Right forelimb (tissue), 1 donor: Measurements from ENCODE around the gene TM2D1.
"Not testable (repeated sequence)": the region's sequence is repeated elsewhere in the genome, so short reads cannot be mapped to it uniquely, and the experiment has no call there.

Experiments
- DNase-seq: peaks from one replicate; pipeline ENCODE4 v3.0.0-alpha.2; 2018

Gene TM2D1

GRCh38 chr1:61724813-61725694 lies at the start of gene TM2D1:
TSS of gene TM2D1 (minus strand) at chr1:61725141. CDS start at chr1:61725120, 21 bp downstream.
- DNase-seq, result peak; percentile 93

GRCh38 chr1:61770131-61770530 lies 45.2 kb upstream of the TM2D1 start:
- DNase-seq, result no peak

DNA sequence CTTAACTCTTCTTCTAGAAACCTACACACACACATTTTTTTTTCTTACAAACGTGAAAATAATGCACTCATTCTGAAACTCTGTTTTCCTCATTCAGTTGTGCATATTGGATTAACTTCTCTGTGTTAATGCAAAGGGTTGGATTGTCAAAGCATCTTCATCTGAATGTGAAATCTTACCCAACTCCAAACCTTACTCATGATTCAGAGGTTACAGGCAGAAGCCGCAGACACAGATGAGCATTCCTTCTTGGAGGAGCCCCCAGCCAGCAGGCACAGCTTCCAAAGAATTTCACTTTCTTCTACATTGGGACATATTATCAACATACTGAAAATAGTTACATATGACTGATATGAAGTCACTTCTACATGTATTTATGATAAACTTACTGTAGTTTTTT lies 33.0 kb upstream of the TM2D1 start:
- DNase-seq, result no peak

DNA sequence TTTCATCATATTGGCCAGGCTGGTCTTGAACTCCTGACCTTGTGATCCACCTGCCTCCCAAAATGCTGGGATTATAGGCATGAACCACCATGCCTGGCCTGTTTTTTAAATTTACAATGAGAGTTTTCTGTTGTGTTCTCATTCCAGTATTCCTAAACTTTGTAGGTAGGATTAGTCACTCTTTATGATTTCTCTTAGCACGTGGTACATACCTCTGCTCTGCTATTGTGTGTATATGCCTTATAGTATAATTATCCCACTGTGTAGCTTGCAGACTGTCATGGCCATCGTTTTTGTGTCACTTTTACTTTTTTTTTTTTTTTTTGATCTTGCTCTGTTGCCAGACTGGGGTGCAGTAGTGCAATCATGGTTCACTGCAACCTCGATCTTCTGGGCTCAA lies 31.8 kb upstream of the TM2D1 start:
- no peak for DNase-seq

- DNase-seq, result no peak
These were observed 29.6 kb upstream of the TM2D1 start for GRCh38 chr1:61754545-61754944.

- no peak for DNase-seq
These were observed 29.1 kb upstream of the TM2D1 start for GRCh38 chr1:61753998-61754508.

GRCh38 chr1:61752921-61753389 lies 28.0 kb upstream of the TM2D1 start:
- no peak for DNase-seq

DNA sequence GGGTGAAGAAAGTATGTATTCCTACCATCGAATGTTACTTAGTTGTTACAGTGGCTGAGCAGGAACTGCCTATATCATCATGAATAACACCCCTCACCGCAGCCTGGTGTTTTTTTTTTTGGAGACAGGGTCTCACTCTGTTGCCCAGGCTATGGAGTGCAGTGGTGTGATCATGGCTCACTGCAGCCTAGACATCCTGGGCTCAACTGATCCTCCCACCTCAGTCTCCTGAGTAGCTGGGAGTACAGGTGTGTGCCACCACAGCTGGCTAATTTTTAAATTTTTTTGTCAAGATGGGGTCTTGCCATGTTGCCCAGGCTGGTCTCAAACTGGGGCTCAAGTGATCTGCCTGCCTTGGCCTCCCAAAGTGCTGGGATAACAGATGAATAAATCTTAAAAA lies 24.6 kb upstream of the TM2D1 start:
- DNase-seq, result no peak

DNA sequence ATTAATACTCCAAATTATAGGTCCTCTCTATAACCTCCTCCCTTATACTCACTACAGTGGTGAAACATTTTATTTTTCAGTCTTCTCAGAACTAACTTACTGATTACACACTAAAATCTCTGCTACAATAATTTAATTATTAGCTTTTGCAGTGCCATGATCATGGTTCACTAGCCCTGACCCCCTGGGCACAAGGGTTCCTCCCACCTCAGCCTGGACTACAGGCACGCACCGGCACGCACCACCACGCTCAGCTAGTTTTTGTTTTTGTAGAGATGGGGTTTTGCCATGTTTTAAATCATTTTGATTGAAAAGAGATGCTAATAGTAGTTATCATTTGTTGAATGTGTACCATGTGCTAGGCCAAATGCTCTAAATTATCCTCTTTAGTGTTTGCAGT lies 23.6 kb upstream of the TM2D1 start:
- DNase-seq, result no peak

- no peak for DNase-seq
These were observed 21.9 kb upstream of the TM2D1 start for GRCh38 chr1:61746813-61747212.

- no peak for DNase-seq
These were observed 19.0 kb upstream of the TM2D1 start for GRCh38 chr1:61743716-61744580.

DNA sequence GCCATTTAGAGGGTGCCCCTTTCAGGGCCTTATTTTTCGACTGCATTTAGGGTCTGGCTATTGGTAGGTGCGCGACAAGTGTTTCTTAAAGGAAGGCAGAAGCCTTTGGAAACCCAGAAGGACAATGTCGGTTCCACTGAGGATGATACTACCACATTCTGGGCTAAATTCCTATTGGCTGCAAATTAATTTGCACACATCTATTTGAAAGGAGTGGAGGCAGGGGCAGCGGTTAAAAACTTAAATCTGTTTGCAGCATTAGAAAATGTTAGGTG lies 18.4 kb upstream of the TM2D1 start:
- no peak for DNase-seq

DNA sequence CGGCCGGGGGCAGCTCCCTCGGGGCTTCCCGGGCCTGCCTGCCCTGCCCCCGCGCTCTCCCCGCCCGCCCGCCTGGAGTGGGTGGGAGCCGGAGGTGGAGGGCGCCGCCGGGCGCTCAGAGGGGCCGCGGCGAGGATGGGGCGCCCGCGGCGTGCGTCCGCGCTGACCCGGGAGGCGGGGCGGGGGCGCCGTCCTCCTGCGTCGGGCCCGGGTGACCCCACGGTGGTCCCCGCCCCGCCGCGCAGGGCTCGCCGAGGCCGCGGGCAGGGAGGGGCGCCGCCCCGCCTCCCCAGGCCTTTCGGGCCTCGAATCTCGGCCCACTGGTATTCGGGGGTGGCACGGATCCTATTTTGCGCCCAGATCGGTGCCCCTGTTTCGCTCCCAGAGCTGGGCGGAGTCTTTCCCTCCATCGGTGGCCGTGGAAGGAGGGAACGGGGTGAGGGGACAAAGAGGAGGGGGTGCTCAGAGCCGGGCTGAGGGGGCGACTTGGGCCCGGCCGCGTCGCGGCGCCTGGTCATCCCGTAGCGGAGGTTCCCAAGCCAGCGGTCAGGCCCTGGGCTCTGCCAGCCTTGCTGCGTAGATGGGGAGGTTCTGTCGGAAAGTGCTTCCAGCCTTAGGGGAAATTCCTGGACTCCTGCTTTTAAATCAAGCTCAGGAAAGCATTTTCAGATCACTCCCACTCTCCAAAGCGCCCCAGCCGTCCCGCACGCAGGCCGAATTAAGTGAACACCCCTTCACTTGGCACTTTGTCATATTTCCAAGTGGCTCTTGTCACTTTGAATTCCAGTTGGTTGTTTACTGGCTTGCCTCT lies 17.9 kb upstream of the TM2D1 start:
- DNase-seq, result peak; percentile 76

DNA sequence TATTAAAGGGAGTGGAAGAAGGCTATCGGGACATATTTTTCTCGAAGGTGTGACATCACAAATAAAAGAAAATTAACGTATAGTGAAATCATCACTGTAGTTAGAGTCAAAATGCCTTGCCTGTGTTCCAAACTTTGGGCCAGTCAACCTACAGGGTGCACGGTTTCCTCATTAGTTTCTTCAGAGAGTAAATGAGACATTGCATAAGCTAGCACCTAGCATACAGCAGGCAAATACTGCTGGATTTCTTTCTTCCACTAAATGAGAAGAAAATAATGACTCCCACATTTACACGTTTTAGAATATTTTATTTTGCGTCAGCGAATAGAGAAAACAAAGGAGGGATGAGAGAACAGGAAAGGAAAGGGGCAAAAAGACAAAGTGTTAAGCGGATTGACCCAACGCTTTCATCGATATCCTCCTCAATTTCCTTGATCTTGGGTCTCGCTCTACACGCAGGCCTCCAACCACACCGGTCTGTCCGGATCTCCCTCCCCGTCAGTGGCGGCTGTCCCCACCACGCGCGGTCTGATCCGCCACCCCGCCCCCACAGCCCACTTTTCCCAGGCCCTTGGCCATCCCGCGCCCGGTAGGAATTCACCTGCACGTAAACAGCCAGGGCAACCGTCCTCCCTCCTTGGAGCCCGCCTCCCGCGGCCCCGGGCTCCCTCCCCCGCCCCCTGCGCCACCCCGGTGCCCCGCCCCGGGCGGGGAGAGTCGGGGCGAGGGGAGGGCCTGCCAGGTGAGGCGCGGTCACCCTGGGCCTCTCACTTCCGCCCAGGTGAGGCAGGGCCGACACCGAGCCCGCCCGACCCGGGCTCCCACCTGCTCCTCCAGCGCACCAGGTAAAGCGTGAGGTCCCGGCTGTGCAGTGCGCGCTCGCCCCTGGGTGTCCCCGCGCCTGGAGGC lies 17.0 kb upstream of the TM2D1 start, which contains the start of gene PATJ:
Gene PATJ (plus strand): TSS at position 770 of the 909 bp plus-strand sequence. CDS start 20,413 bp downstream, outside the sequence.
- peak; percentile 75 for DNase-seq

DNA sequence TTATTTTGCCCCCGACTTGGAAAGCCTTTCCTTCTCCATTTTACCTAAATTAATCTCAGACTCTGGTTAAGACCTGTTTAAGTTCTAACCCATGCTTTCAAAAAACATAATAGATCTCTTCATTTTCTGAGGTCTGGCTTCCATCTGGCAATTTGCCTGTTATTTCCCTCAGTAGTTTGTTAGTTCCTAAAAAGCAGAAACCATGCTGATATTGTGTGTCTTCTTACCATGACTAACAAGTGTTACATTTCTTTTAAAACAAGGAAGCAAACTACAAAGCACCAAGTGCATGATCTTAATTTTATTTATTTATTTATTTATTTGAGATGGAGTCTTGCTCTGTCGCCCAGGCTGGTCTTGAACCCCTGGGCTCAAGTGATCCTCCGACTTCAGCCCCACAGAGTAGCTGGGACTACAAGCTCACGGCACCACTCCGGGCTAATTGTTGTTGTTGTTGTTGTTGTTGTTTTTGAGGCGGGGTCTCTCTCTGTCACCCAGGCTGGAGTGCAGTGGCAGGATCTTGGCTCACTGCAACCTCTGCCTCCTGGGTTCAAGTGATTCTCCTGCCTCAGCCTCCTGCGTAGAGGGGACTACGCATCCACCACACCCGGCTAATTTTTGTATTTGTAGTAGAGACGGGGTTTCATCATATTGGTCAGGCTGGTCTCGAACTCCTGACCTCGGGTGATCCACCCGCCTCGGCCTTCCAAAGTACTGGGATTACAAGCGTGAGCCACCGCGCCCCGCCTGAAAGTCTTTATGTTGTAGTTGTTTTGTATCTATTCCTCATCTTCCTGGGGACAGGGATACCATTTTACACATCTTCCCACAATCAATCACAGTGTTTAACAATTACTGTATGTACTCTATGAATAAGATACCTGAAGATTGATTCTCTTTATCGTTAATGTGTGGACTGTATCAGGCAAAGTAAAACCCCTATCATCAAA lies 16.1 kb upstream of the TM2D1 start:
- DNase-seq, result no peak

- DNase-seq, result no peak
These were observed 7.8 kb upstream of the TM2D1 start for GRCh38 chr1:61732726-61733125.

DNA sequence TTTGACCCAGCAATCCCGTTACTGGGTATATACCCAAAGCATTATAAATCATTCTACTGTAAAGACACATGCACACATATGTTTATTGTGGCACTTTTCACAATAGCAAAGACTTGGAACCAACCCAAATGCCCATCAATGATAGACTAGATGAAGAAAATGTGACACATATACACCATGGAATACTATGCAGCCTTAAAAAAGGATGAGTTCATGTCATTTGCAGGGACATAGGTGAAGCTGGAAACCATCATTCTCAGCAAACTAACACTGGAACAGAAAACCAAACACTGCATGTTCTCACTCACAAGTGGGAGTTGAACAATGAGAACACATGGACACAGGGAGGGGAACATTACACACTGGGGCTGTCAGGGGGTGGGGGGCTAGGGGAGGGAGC lies 5.7 kb upstream of the TM2D1 start:
- not testable (repeated sequence) for DNase-seq

GRCh38 chr1:61727544-61727943 lies 2.6 kb upstream of the TM2D1 start:
- no peak for DNase-seq

- no peak for DNase-seq
These were observed 482 bp downstream of the TM2D1 start for GRCh38 chr1:61724506-61724812.

- DNase-seq, result not testable (repeated sequence)
These were observed 5.8 kb downstream of the TM2D1 start for GRCh38 chr1:61718996-61719663.
